PFSK-1 (cell line): ENCODE data around the gene DEPDC1B.

ENCODE experiments used
- POLR2AphosphoS5 ChIP-seq: IDR thresholded peaks from 2 replicates; pipeline ENCODE4 v1.6.1; 2012; ENCODE audit warnings: low read depth, mild to moderate bottlenecking, control low read depth, low read length, moderate library complexity
- REST ChIP-seq, 2 experiments: IDR thresholded peaks; 2 replicates each; pipeline versions ENCODE4 v1.6.1 to v1.8.0; 2011 to 2012; ENCODE audit warnings: low read depth in 2 of 2, low read length in 2 of 2, control low read depth in 1 of 2, inconsistent platforms in 1 of 2, mild to moderate bottlenecking in 1 of 2, moderate library complexity in 1 of 2; ENCODE audit not compliant: insufficient read depth in 1 of 2
- SIN3A ChIP-seq: IDR thresholded peaks from 2 replicates; pipeline ENCODE4 v1.6.1; 2012; ENCODE audit warnings: mild to moderate bottlenecking, low read length, moderate library complexity, borderline replicate concordance; ENCODE audit not compliant: insufficient read depth
- TAF1 ChIP-seq: IDR thresholded peaks from 2 replicates; pipeline ENCODE4 v1.6.1; 2012; ENCODE audit warnings: low read length, control low read depth, borderline replicate concordance; ENCODE audit not compliant: insufficient read depth

- TF ChIP-seq REST (IDR thresholded peaks at IDR 0.05; ENCODE audit: insufficient read depth in 1 of 2, low read depth in 2 of 2, low read length in 2 of 2) (no peak), POLR2AphosphoS5 (no peak), TAF1 (no peak), SIN3A (no peak)
Observed at GRCh38 chr5:60630179-60630578, 69.8 kb downstream of the DEPDC1B start.
